Endodermal cell (in vitro differentiated cells): Measurements from ENCODE around the gene RPL22. TPM values are rescaled to one million over a fixed set of nuclear protein-coding genes. Genes with fewer than 3 reads are reported as not detected.

ENCODE experiments used
- DNase-seq: peaks from one replicate; pipeline ENCODE4 v3.0.0-alpha.2; 2017
- H3K27ac ChIP-seq: 2 replicates; pipeline ENCODE4 v1.5.1; 2013; ENCODE audit warnings: mild to moderate bottlenecking, low read depth, low read length, moderate library complexity
- H3K27me3 ChIP-seq: 2 replicates; pipeline ENCODE4 v1.6.1; 2013; ENCODE audit warnings: mild to moderate bottlenecking, low read length, moderate library complexity; ENCODE audit not compliant: insufficient read depth, control insufficient read depth, poor library complexity, severe bottlenecking
- H3K36me3 ChIP-seq: 2 replicates; pipeline ENCODE4 v1.7.0; 2013; ENCODE audit warnings: mild to moderate bottlenecking, low read length, moderate library complexity; ENCODE audit not compliant: control insufficient read depth, insufficient read depth
- H3K4me1 ChIP-seq: one replicate; pipeline ENCODE4 v1.7.0; 2013; ENCODE audit warnings: low read length; ENCODE audit not compliant: control insufficient read depth, insufficient read depth
- H3K4me3 ChIP-seq: 2 replicates; pipeline ENCODE4 v1.5.1; 2013; ENCODE audit warnings: mild to moderate bottlenecking, low read length, moderate library complexity
- H3K9ac ChIP-seq: 2 replicates; pipeline ENCODE4 v1.6.1; 2013; ENCODE audit warnings: mild to moderate bottlenecking, low read length, moderate library complexity; ENCODE audit not compliant: poor library complexity, severe bottlenecking; ENCODE audit errors: extremely low read depth
- H3K9me3 ChIP-seq: 2 replicates; pipeline ENCODE4 v1.6.1; 2013; ENCODE audit warnings: mild to moderate bottlenecking, low read length, moderate library complexity; ENCODE audit not compliant: control insufficient read depth
- H3K27ac Mint-ChIP-seq: 2 replicates; pipeline ENCODE4 v1.8.0; 2020; ENCODE audit warnings: mixed read lengths
- H3K27me3 Mint-ChIP-seq: 2 replicates; pipeline ENCODE4 v1.8.0; 2021; ENCODE audit warnings: mild to moderate bottlenecking, mixed read lengths; ENCODE audit not compliant: insufficient read depth
- H3K36me3 Mint-ChIP-seq: 2 replicates; pipeline ENCODE4 v1.8.0; 2020; ENCODE audit warnings: low read depth, mixed read lengths
- H3K4me1 Mint-ChIP-seq: 2 replicates; pipeline ENCODE4 v1.8.0; 2020; ENCODE audit warnings: mixed read lengths
- H3K4me3 Mint-ChIP-seq: 2 replicates; pipeline ENCODE4 v1.8.0; 2020; ENCODE audit warnings: mild to moderate bottlenecking, moderate library complexity, mixed read lengths
- H3K9me3 Mint-ChIP-seq: 2 replicates; pipeline ENCODE4 v1.8.0; 2020; ENCODE audit warnings: mild to moderate bottlenecking, mixed read lengths
- CTCF ChIP-seq: fragments of 200-600 bp; sonication (generic); conservative IDR thresholded peaks from 2 replicates; pipeline ENCODE4 v1.5.0; 2021; ENCODE audit warnings: antibody characterized with exemption, mild to moderate bottlenecking
- WGBS, 2 experiments: methylation state at CpG; one replicate each; pipeline versions ENCODE4 v1.1.5 to v1.1.7; 2013; ENCODE audit warnings: missing lambda C conversion rate in 2 of 2, mixed read lengths in 1 of 2; ENCODE audit not compliant: insufficient coverage in 1 of 2, insufficient read length in 1 of 2; 5-methylcytosine and 5-hydroxymethylcytosine counted together
- total RNA-seq, 2 donors: library from RNA; stranded (reverse); fragmentation: NEBNext Ultra II Directional in 1 of 2; extraction: Animal tissue kit (Norgen Biotek cat#: 25700) in 1 of 2; gene quantifications; 2 replicates in 1 of 2; 3 replicates in 1 of 2; pipeline ENCODE4 v1.2.1, GENCODE V29; 2021

Gene RPL22
- total RNA-seq, 2 donors from 2014 or later, result 409 to 481 TPM

- Histone ChIP-seq H3K4me1 (no peaks in the 10 kb centered on the region), H3K9ac (no peak overlapping the region), H3K27ac (no peak overlapping the region), H3K27me3 (peaks cover 40% of the 10 kb centered on the region), H3K4me3 (peak overlapping the region; percentile 40), H3K36me3 (no peaks in the 10 kb centered on the region), H3K9me3 (no peaks in the 10 kb centered on the region)
- Mint-ChIP-seq H3K36me3 (no peaks in the 10 kb centered on the region), H3K27ac (no peak overlapping the region), H3K27me3 (peaks cover 44% of the 10 kb centered on the region), H3K9me3 (no peaks in the 10 kb centered on the region), H3K4me1 (peaks cover 2% of the 10 kb centered on the region), H3K4me3 (peak overlapping the region; percentile 41)
- 9 to 13% methylated on average over 31 to 99 of the region's 99 CpGs for WGBS, 2 experiments
- TF ChIP-seq CTCF, result peak; percentile 64
- peak; percentile 81 for DNase-seq
These were observed 9.6 kb upstream of the RPL22 start for GRCh38 chr1:6208723-6209660.

DNA sequence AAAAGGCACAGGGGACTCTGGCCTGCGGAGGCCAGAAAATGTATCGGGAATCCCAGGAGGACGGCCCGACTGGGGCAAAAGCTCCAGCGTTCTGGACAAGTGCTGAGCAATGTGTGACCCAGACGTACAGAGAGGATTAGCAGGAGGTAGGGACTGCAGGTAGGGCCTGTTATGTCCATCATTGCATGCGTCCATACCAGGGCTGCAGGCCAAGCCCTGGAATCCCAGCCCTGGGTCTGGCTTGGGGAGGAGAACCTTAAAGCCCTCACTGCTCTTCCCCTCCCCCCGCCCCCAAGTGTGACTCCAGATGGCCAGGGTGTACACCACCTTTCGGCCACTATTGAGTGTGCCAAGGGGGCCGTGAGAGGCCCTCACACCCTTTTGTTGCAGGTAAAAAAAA lies 8.5 kb upstream of the RPL22 start:
- H3K27ac ChIP-seq, result no peak overlapping the region
- DNase-seq, result no peak
- H3K27ac Mint-ChIP-seq, result no peak overlapping the region
- H3K4me1 ChIP-seq, result no peaks in the 10 kb centered on the region
- no peaks in the 10 kb centered on the region for H3K36me3 ChIP-seq
- H3K4me1 Mint-ChIP-seq, result peaks cover 2% of the 10 kb centered on the region
- H3K4me3 Mint-ChIP-seq, result no peak overlapping the region
- H3K27me3 ChIP-seq, result peaks cover 40% of the 10 kb centered on the region
- peaks cover 40% of the 10 kb centered on the region for H3K27me3 Mint-ChIP-seq
- no peaks in the 10 kb centered on the region for H3K36me3 Mint-ChIP-seq
- H3K9me3 Mint-ChIP-seq, result no peaks in the 10 kb centered on the region
- 91% methylated on average over 8 to 10 of the region's 10 CpGs for WGBS, 2 experiments
- no peak overlapping the region for H3K4me3 ChIP-seq
- no peaks in the 10 kb centered on the region for H3K9me3 ChIP-seq
- no peak for TF ChIP-seq CTCF
- H3K9ac ChIP-seq, result no peak overlapping the region

DNA sequence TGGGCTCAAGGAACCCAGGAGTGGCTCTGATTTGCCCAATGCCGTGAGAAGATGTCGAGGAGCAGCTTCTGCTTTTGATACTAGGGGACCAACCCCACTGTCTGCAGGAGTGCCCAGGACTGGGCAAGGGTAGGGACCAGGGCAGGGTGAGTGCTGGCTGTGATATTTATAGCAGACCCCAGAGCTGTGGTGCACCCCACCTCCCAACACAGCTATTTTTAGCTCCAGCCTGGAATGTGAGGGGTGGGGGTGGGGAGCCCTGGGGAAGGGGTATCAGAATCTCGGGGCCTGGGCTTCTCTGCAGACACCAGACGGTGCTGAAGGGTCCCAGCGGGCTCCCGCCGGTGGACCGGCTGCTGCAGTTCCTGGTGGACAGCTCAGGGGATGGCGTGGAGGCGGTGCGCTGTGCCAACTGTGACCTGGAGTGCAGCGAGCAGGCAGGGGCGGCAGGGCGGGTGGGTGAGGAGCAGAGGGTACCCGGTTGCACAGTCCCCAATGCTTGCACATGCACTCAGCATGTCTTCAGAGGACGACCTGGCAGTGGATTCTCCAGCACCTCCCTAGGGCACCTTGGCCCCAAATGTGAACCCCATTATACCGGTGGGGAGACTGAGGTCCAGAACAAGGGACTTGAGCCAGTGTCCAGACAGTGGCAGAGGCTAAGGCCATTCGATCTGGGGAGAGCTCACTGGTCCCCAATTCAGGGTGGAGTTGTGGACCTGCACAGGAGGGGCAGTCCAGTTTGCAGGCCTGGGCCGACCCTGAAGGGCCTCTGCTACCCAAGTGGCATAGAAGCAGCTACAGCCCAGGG lies 7.9 kb upstream of the RPL22 start:
- WGBS, 2 experiments, result 90 to 98% methylated on average over 13 to 19 of the region's 19 CpGs
- H3K27me3 ChIP-seq, result peaks cover 40% of the 10 kb centered on the region
- no peak overlapping the region for H3K9ac ChIP-seq

More for the DNA sequence above, 7.9 kb upstream of the RPL22 start:
- Mint-ChIP-seq H3K36me3 (no peaks in the 10 kb centered on the region), H3K4me3 (no peak overlapping the region), H3K9me3 (no peaks in the 10 kb centered on the region), H3K27me3 (peaks cover 40% of the 10 kb centered on the region), H3K27ac (no peak overlapping the region), H3K4me1 (peaks cover 2% of the 10 kb centered on the region)
- no peak for DNase-seq
- Histone ChIP-seq H3K36me3 (no peaks in the 10 kb centered on the region), H3K9me3 (no peaks in the 10 kb centered on the region), H3K4me3 (no peak overlapping the region), H3K27ac (no peak overlapping the region), H3K4me1 (no peaks in the 10 kb centered on the region)
- no peak for TF ChIP-seq CTCF
